ENCODE measurements around the gene TDRD7.

DNA sequence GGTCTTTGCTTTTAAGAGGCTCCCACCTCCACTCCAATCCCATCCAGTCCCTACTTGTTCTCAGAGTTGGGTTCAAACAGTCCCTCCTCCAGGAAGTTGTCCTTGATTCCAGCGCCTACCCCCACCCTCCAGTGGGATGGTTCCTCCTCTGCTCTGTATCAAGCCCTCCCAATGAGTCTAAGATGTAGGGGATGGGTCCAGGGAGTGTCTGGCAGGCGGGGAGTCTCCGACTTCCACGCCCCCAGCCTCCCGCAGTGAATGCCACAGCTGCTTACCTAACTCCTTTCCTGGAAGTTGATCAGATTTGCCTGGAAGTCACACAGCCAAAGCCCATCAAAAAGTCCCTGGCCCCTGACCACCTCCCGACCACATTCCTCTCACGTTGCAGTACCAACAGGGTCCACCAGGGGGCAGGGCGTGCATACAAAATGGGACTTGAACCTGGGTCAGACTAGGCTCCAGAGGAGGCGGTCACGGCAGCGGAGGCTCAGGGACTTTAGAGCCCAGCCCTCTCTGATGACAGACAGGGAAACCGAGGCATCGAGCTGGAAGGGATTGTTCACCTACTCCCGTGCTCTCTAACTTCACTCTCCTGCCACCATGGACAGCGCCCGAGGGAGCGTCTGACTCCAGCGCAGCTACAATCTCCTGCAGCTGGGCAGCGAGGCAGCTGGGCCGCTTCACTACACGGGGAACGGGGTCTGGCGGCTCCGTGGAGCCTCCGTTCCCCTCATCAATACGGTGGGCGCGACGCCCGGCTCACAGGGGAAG, 25.0 kb upstream of the TDRD7 start:
- TF ChIP-seq, protein P1, sequence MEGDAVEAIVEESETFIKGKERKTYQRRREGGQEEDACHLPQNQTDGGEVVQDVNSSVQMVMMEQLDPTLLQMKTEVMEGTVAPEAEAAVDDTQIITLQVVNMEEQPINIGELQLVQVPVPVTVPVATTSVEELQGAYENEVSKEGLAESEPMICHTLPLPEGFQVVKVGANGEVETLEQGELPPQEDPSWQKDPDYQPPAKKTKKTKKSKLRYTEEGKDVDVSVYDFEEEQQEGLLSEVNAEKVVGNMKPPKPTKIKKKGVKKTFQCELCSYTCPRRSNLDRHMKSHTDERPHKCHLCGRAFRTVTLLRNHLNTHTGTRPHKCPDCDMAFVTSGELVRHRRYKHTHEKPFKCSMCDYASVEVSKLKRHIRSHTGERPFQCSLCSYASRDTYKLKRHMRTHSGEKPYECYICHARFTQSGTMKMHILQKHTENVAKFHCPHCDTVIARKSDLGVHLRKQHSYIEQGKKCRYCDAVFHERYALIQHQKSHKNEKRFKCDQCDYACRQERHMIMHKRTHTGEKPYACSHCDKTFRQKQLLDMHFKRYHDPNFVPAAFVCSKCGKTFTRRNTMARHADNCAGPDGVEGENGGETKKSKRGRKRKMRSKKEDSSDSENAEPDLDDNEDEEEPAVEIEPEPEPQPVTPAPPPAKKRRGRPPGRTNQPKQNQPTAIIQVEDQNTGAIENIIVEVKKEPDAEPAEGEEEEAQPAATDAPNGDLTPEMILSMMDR (IDR thresholded peaks at IDR 0.05), result peak; percentile 55 to 85 (median 66)
- TF ChIP-seq POLR2AphosphoS5 (IDR thresholded peaks at IDR 0.05) (no peak), POLR2A (IDR thresholded peaks at IDR 0.05) (no peak)

Data from prostate gland (tissue), 2 donors.